A549 (cell line): ENCODE data around the gene SYDE1. TPM values are rescaled to one million over a fixed set of nuclear protein-coding genes. Genes with fewer than 3 reads are reported as not detected.

Experiments used
- ATAC-seq, 2 experiments: fragments of 200-7000 bp in 1 of 2; fragments of >200 bp in 1 of 2; cut with Nextera tagmentation in 1 of 2; cut with Tn5 transposase in 1 of 2; 3 replicates each; pipeline versions ENCODE4 v1.8.0 to v1.9.1; 2018 to 2020; ENCODE audit warnings: mild to moderate bottlenecking in 1 of 2, moderate library complexity in 1 of 2
- CTCF ChIA-PET: fragments of 300-600 bp; sonication (Branson Sonifier 250); formaldehyde crosslinking; extraction: SDS; loops from one replicate; lab custom pipeline; 2021; ENCODE audit warnings: antibody characterized with exemption, inconsistent platforms; lab: Yijun Ruan, JAX
- POLR2A ChIA-PET: fragments of 350-600 bp; formaldehyde crosslinking; extraction: SDS; loops from one replicate; lab custom pipeline; 2021; ENCODE audit warnings: antibody characterized with exemption, inconsistent platforms; lab: Yijun Ruan, JAX
- DNase-seq, 2 experiments: peaks; one replicate each; pipeline versions ENCODE4 v3.0.0 to v3.0.0-alpha.2; 2011 to 2016; ENCODE audit warnings: low read depth in 1 of 2, low spot score in 1 of 2
- FAIRE-seq: peaks from 2 replicates; lab custom pipeline; 2011; peaks lifted over from hg19 to GRCh38; lab: Jason Lieb, UNC
- H3K27ac ChIP-seq, 2 experiments: fragments of >200 bp; sonication (Bioruptor Twin); formaldehyde crosslinking; 3 replicates each; pipeline ENCODE4 v1.5.1; 2016 to 2017
- H3K4me1 ChIP-seq: fragments of >200 bp; sonication (Bioruptor Twin); formaldehyde crosslinking; 3 replicates; pipeline ENCODE4 v1.6.1; 2016
- H3K4me2 ChIP-seq: fragments of >200 bp; sonication (Bioruptor Twin); formaldehyde crosslinking; 3 replicates; pipeline ENCODE4 v1.6.1; 2016
- H3K4me3 ChIP-seq: fragments of >200 bp; sonication (Bioruptor Twin); formaldehyde crosslinking; 3 replicates; pipeline ENCODE4 v1.5.1; 2016
- H3K9me3 ChIP-seq: fragments of >200 bp; sonication (Bioruptor Twin); formaldehyde crosslinking; 3 replicates; pipeline ENCODE4 v1.6.1; 2016
- BHLHE40 ChIP-seq: IDR thresholded peaks from 2 replicates; pipeline ENCODE4 v1.6.1; 2012; ENCODE audit warnings: low read depth, low read length, inconsistent platforms
- CBX8 ChIP-seq: fragments of 200-600 bp; sonication (generic); IDR thresholded peaks from 2 replicates; pipeline ENCODE4 v1.6.1; 2016
- CHD4 ChIP-seq: fragments of 200-600 bp; sonication (generic); IDR thresholded peaks from 2 replicates; pipeline ENCODE4 v1.6.1; 2016; ENCODE audit warnings: antibody characterized with exemption, mild to moderate bottlenecking, borderline replicate concordance
- CTCF ChIP-seq: fragments of >200 bp; sonication (Bioruptor Twin); formaldehyde crosslinking; IDR thresholded peaks from 3 replicates; pipeline ENCODE4 v1.5.1; 2016
- EHF ChIP-seq: fragments of 250-450 bp; sonication (Bioruptor Pico); IDR thresholded peaks from 2 replicates; pipeline ENCODE4 v1.5.0; 2020; ENCODE audit warnings: mild to moderate bottlenecking
- FOSL2 ChIP-seq, 2 experiments: fragments of 450-650 bp in 1 of 2; fragments of >200 bp in 1 of 2; sonication (Bioruptor Twin) in 1 of 2; formaldehyde crosslinking; IDR thresholded peaks; 2 replicates each; pipeline versions ENCODE4 v1.5.0 to v1.6.1; 2016 to 2020; ENCODE audit warnings: mild to moderate bottlenecking in 1 of 2, moderate library complexity in 1 of 2
- HDAC2 ChIP-seq: fragments of 200-600 bp; sonication (generic); IDR thresholded peaks from 2 replicates; pipeline ENCODE4 v1.6.1; 2016
- KDM1A ChIP-seq: fragments of 200-600 bp; sonication (generic); IDR thresholded peaks from 2 replicates; pipeline ENCODE4 v1.6.1; 2016; ENCODE audit warnings: low read depth, mild to moderate bottlenecking
- KDM5A ChIP-seq: fragments of 200-600 bp; sonication (generic); IDR thresholded peaks from 2 replicates; pipeline ENCODE4 v1.6.1; 2016; ENCODE audit warnings: antibody characterized with exemption, mild to moderate bottlenecking
- MAFK ChIP-seq: fragments of 450-650 bp; IDR thresholded peaks from 2 replicates; pipeline ENCODE4 v1.6.1; 2014; ENCODE audit not compliant: partially characterized antibody
- MAZ ChIP-seq: fragments of 150-350 bp; IDR thresholded peaks from 2 replicates; pipeline ENCODE4 v1.6.1; 2014; ENCODE audit warnings: antibody characterized with exemption, low read depth, low read length, borderline replicate concordance
- NPAS2 ChIP-seq: fragments of 250-450 bp; sonication (Bioruptor Pico); IDR thresholded peaks from 2 replicates; pipeline ENCODE4 v1.8.0; 2022; ENCODE audit warnings: mild to moderate bottlenecking, moderate library complexity, borderline replicate concordance
- NR3C1 ChIP-seq: fragments of >200 bp; sonication (Bioruptor Twin); formaldehyde crosslinking; IDR thresholded peaks from 3 replicates; pipeline ENCODE4 v1.6.1; 2017
- POLR2AphosphoS2 ChIP-seq: conservative IDR thresholded peaks from 2 replicates; pipeline ENCODE4 v1.6.1; 2012; ENCODE audit warnings: low read length, improper control_type of control experiment, inconsistent platforms
- RAD21 ChIP-seq, 2 experiments: fragments of >200 bp in 1 of 2; sonication (Bioruptor Twin) in 1 of 2; formaldehyde crosslinking in 1 of 2; IDR thresholded peaks in 1 of 2; conservative IDR thresholded peaks in 1 of 2; 2 replicates in 1 of 2; 3 replicates in 1 of 2; pipeline ENCODE4 v1.6.1; 2012 to 2018; ENCODE audit warnings: inconsistent platforms in 1 of 2
- RARB ChIP-seq: fragments of 250-450 bp; sonication (Bioruptor Pico); IDR thresholded peaks from 2 replicates; pipeline ENCODE4 v1.8.0; 2021; ENCODE audit warnings: mild to moderate bottlenecking, moderate library complexity
- RCOR1 ChIP-seq: fragments of 150-350 bp; IDR thresholded peaks from 2 replicates; pipeline ENCODE4 v1.6.1; 2014; ENCODE audit warnings: antibody characterized with exemption, low read length, low read depth
- RFX5 ChIP-seq: fragments of 450-650 bp; IDR thresholded peaks from 2 replicates; pipeline ENCODE4 v1.7.1; 2014; ENCODE audit warnings: antibody characterized with exemption, mild to moderate bottlenecking, moderate library complexity
- RNF2 ChIP-seq: fragments of 200-600 bp; sonication (generic); IDR thresholded peaks from 2 replicates; pipeline ENCODE4 v1.6.1; 2016; ENCODE audit warnings: low read depth, mild to moderate bottlenecking, antibody characterized with exemption, moderate library complexity, borderline replicate concordance
- SREBF2 ChIP-seq: fragments of 450-650 bp; IDR thresholded peaks from 2 replicates; pipeline ENCODE4 v1.6.1; 2014; ENCODE audit warnings: mild to moderate bottlenecking, moderate library complexity
- ZC3H11A ChIP-seq: fragments of 450-650 bp; IDR thresholded peaks from 2 replicates; pipeline ENCODE4 v1.6.1; 2014; ENCODE audit warnings: antibody characterized with exemption, mild to moderate bottlenecking
- ZNF302 ChIP-seq: fragments of 250-450 bp; sonication (Bioruptor Pico); IDR thresholded peaks from 2 replicates; pipeline ENCODE4 v1.9.0; 2021; ENCODE audit warnings: inconsistent platforms, mild to moderate bottlenecking, moderate library complexity
- WGBS: methylation state at CpG from one replicate; pipeline ENCODE4 v1.1.6; 2017; ENCODE audit errors: missing lambda C conversion rate; 5-methylcytosine and 5-hydroxymethylcytosine counted together
- polyA plus RNA-seq, 4 experiments: library from polyadenylated mRNA; depleted of rRNA in 3 of 4; stranded (reverse); fragments of >200 nt; fragmentation: RNase III in 1 of 4; extraction: RNeasy Plus Mini Kit Qiagen cat#74134 plus additional on column Dnase treatment in 1 of 4; gene quantifications; 2 replicates in 3 of 4; 3 replicates in 1 of 4; pipeline ENCODE4 v1.2.3, GENCODE V29; 2011 to 2017
- TF ChIP-seq, protein P1 (sequence below): IDR thresholded peaks from 2 replicates; pipeline ENCODE4 v1.6.1; 2012
- TF ChIP-seq, protein P2 (sequence below): fragments of 250-450 bp; sonication (Bioruptor Pico); IDR thresholded peaks from 2 replicates; pipeline ENCODE4 v1.5.0; 2020; ENCODE audit warnings: low read depth, mild to moderate bottlenecking, moderate library complexity

Gene SYDE1
- polyA plus RNA-seq, 2 of the 4 experiments (the other 2 are of a cell fraction): 5.5 to 8.8 TPM

DNA sequence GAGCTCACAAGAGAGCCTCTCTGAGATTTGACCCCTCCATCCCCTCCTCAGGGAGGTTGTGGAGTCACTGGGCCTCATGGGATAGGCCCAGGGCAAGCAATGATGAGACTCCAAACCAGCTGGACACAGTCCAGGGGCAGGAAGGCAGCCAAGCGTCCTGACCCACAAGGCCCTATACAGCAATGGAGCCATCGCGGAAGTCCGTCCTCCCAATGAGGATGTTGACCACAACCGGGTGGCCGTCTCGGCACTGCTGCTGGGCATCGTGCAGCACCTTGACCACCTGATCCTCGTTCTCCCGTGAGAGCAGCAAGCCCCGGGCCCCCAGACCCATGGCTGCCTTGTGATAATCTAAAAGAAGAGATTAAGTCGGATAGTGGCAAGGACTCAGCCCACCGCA lies 7.9 kb downstream of the SYDE1 start:
- H3K4me1 ChIP-seq: no peaks in the 10 kb centered on the region
- WGBS: 89% methylated on average over 6 of the region's 13 CpGs
- no peak overlapping the region for H3K4me2 ChIP-seq
- FAIRE-seq (no peak), ATAC-seq (no peak; a peak in 1 of 6 replicates), DNase-seq (no peak)
- no peaks in the 10 kb centered on the region for H3K9me3 ChIP-seq
- no peak for TF ChIP-seq EHF (CRISPR knock-in tag)
- no peak for TF ChIP-seq MAZ
- TF ChIP-seq KDM5A: no peak
- no peak for TF ChIP-seq ZC3H11A
- TF ChIP-seq BHLHE40: no peak
- no peak overlapping the region for H3K27ac ChIP-seq
- CTCF ChIA-PET: interaction anchor here (0.6 kb wide), 1 partner anchor 23 kb away, joined by 3 read pairs; no protein-coding TSS in a partner anchor
- no peak overlapping the region for H3K4me3 ChIP-seq
- POLR2A ChIA-PET: interaction anchor here (0.6 to 1.4 kb wide), 2 partner anchors 9 to 133 kb away, joined by 3 read pairs; no protein-coding TSS in a partner anchor

GRCh38 chr19:15115762-15116615 lies 8.8 kb downstream of the SYDE1 start:
- no peak overlapping the region for H3K4me2 ChIP-seq
- H3K9me3 ChIP-seq: no peaks in the 10 kb centered on the region
- H3K4me1 ChIP-seq: no peaks in the 10 kb centered on the region
- no peak overlapping the region for H3K27ac ChIP-seq
- FAIRE-seq: no peak
- WGBS: 100% methylated on average over 5 of the region's 23 CpGs
- CTCF ChIA-PET: no interaction called here
- POLR2A ChIA-PET: interaction anchor here (1.4 kb wide), 1 partner anchor 9 kb away, joined by 3 read pairs; no protein-coding TSS in a partner anchor
- no peak for ATAC-seq
- DNase-seq: no peak
- H3K4me3 ChIP-seq: no peak overlapping the region
- TF ChIP-seq RAD21 (conservative IDR thresholded peaks at IDR 0.05 in 1 of 2, IDR thresholded peaks at IDR 0.05 in 1 of 2) (no peak), RARB (no peak), NPAS2 (CRISPR knock-in tag) (no peak), POLR2AphosphoS2 (no peak), CHD4 (no peak), ZNF302 (CRISPR knock-in tag) (no peak), BHLHE40 (no peak), RNF2 (no peak), CBX8 (no peak), KDM1A (no peak), NR3C1 (no peak), RFX5 (no peak), HDAC2 (no peak), SREBF2 (no peak), CTCF (no peak)
- TF ChIP-seq, protein P1, sequence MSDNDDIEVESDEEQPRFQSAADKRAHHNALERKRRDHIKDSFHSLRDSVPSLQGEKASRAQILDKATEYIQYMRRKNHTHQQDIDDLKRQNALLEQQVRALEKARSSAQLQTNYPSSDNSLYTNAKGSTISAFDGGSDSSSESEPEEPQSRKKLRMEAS: no peak
- TF ChIP-seq, protein P2, sequence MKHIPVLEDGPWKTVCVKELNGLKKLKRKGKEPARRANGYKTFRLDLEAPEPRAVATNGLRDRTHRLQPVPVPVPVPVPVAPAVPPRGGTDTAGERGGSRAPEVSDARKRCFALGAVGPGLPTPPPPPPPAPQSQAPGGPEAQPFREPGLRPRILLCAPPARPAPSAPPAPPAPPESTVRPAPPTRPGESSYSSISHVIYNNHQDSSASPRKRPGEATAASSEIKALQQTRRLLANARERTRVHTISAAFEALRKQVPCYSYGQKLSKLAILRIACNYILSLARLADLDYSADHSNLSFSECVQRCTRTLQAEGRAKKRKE (CRISPR knock-in tag): no peak

- WGBS: 98% methylated on average over 10 of the region's 12 CpGs
- Histone ChIP-seq H3K9me3 (no peaks in the 10 kb centered on the region), H3K4me3 (no peak overlapping the region), H3K4me1 (no peaks in the 10 kb centered on the region), H3K27ac (no peak overlapping the region), H3K4me2 (no peak overlapping the region)
- FAIRE-seq (no peak), DNase-seq (no peak), ATAC-seq (no peak)
- CTCF ChIA-PET: no interaction called here
- POLR2A ChIA-PET: no interaction called here
- no peak for TF ChIP-seq RARB
- no peak for TF ChIP-seq MAFK
- no peak for TF ChIP-seq FOSL2 (IDR thresholded peaks at IDR 0.05)
- no peak for TF ChIP-seq FOSL2 (CRISPR knock-in tag; IDR thresholded peaks at IDR 0.05)
- TF ChIP-seq KDM5A: no peak
- TF ChIP-seq RCOR1: no peak
- no peak for TF ChIP-seq RFX5
- TF ChIP-seq CTCF: no peak
Measured at GRCh38 chr19:15116856-15117255, 9.7 kb downstream of the SYDE1 start.
